Gastroesophageal sphincter (tissue), 3 donors: ENCODE results near the gene TBC1D14.

Experiments used
- CTCF ChIP-seq, 4 experiments: fragments of 200-600 bp in 2 of 4; fragments of 450-650 bp in 2 of 4; sonication (generic) in 1 of 4; IDR thresholded peaks; one replicate each; pipeline ENCODE4 v1.5.1; 2017 to 2019; ENCODE audit warnings: antibody characterized with exemption in 4 of 4, mild to moderate bottlenecking in 2 of 4, moderate library complexity in 2 of 4
- POLR2AphosphoS5 ChIP-seq: sonication (generic); formaldehyde crosslinking; IDR thresholded peaks from one replicate; pipeline ENCODE4 v1.6.1; 2017; ENCODE audit warnings: antibody characterized with exemption

GRCh38 chr4:7014815-7015214 lies 105.2 kb downstream of the TBC1D14 start:
- TF ChIP-seq CTCF (IDR thresholded peaks at IDR 0.05), result no peak
- no peak for TF ChIP-seq POLR2AphosphoS5
